ENCODE measurements around the gene EFCAB8.

Gene EFCAB8
- total RNA-seq: 0.11 to 1.1 (median 0.51) reads per million in 18 experiments

DNA sequence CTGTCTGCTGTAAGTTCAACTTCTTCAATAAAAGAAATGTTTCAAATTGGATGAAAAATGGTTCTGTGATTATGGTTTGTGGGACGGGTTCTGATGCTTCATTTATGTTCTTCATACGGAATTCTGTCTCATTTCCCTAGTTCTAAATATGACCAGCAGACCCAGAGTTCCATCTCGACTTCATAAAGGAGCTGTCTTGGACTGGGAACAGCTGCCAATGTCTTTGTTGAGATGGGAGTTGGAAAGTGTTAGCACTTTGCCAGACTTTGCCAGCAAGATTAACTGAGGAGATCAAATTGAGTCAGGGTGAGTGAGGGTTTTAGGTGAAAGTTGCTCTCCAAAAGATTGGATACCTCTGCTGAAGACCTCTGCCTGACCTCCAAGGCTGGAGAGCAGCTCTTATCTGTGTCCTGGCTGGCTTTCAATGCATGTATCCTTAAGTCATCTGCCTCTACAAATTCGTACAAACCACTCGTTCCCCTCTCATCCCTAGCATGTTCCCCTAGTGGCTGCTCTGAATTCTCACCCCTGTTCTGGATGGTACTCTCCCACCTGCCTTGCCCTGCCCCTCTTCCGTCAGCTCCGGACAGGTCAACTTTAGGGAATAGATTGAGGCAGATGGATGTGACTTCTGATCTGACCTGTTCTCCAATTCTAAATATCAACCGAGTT is at the start of gene EFCAB8:
EFCAB8 (plus strand) TSS at position 223 of the 672 bp plus-strand sequence. CDS start 4,870 bp downstream, outside the sequence.
- no peak for DNase-seq

- no peak for DNase-seq
Observed at GRCh38 chr20:32809907-32810306, 48.8 kb upstream of the EFCAB8 start.

DNA sequence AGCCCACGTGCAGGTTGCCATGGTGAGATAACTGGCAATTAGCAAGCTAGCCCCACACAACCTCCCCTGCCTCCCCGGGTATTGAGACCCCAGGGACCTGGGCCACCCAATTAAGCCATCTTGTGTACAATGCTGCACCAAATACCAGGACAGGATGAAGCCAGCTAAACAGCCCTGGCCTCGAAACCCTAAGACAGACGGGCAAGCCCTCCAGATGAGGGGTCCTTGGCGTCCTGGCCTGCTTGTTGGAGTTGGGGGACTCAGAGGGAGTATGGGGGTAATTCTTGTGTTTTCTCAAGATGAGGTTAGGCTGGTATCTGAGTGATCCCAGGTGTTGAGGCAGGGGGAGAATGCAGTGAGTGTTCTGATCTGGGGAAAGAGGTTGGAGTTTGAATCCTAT is 47.8 kb upstream of the EFCAB8 start:
- no peak for DNase-seq

- no peak for DNase-seq
Observed at GRCh38 chr20:32811886-32812285, 46.8 kb upstream of the EFCAB8 start.

GRCh38 chr20:32819992-32820697 is 38.6 kb upstream of the EFCAB8 start:
- peak; percentile 4 to 64 for DNase-seq

DNA sequence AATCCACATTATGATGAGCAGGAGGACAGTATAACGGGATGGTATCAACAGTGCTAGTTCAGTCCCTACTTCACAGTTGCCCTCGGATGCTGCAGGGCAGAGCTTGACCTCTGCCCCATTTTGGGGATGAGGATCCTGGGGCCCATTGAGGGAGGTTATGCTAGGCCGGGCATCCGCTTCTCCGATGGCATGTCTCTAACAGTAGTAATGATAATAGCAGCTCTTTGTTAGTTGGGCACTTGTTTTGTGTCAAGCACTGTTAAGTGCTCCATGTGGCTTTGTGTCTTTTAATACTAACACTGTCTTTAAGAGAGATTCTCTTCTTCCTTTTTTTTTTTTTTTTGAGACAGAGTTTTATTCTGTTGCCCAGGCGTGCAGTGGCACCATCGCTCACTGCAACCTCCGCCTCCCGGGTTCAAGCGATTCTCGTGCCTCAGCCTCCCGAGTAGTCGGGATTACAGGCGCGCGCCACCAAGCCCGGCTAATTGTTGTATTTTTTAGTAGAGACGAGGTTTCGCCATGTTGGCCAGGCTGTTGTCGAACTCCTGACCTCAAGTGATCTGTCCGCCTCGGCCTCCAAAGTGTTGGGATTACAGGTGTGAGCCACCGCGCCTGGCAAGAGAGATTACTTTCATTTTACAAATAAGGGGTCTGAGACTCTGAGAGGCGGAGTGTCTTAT is 37.9 kb upstream of the EFCAB8 start:
- peak in 1 of 2 donors; percentile 10 for DNase-seq

- DNase-seq: no peak
Observed at GRCh38 chr20:32822225-32822624, 36.5 kb upstream of the EFCAB8 start.

- DNase-seq: peak; percentile 37 to 58
Observed at GRCh38 chr20:32823078-32823477, 35.6 kb upstream of the EFCAB8 start.

- DNase-seq: peak; percentile 43 to 63
Observed at GRCh38 chr20:32823737-32824588, 34.8 kb upstream of the EFCAB8 start.

GRCh38 chr20:32828029-32828680 is 30.6 kb upstream of the EFCAB8 start:
- DNase-seq: peak; percentile 10 to 20

DNA sequence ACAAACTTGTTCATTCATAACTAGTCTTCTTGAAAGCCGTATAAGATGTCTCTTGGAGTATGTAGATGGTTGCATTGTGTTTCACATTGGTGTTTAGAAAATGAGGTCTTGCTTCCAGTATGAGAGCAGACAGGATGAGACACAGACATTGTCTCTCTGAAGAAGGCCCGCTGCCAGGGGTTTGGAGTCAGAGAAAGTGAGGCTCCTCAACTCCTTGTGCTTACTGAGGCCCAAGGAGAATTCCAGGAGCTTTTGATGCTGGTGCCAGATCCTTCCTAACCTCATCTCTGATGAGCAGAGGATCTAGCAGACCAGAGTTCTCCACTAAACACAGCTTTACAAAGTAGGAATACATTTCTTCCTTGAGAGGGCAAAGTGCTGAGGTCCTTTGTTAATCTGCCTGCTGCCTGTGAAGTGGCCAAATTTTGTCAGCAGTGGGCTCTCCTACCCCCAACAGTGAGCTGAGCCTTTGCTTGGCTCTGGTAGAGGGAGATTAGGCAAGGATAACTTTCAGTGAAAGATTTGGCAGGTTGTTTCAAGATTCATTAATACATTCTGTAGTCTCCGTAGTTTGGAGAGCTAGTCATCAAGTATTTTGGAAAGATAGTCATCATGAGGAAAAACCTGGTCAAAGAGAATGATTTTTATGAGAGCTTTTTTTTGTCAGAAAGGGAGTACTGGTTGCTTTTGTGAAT is 29.3 kb upstream of the EFCAB8 start:
- no peak for DNase-seq

- DNase-seq: peak; percentile 93 to 98
Observed at GRCh38 chr20:32830437-32830836, 28.3 kb upstream of the EFCAB8 start.

- DNase-seq: no peak
Observed at GRCh38 chr20:32831982-32832381, 26.7 kb upstream of the EFCAB8 start.

- DNase-seq: no peak
Observed at GRCh38 chr20:32832664-32833063, 26.1 kb upstream of the EFCAB8 start.

GRCh38 chr20:32834972-32835371 is 23.8 kb upstream of the EFCAB8 start:
- no peak for DNase-seq

DNA sequence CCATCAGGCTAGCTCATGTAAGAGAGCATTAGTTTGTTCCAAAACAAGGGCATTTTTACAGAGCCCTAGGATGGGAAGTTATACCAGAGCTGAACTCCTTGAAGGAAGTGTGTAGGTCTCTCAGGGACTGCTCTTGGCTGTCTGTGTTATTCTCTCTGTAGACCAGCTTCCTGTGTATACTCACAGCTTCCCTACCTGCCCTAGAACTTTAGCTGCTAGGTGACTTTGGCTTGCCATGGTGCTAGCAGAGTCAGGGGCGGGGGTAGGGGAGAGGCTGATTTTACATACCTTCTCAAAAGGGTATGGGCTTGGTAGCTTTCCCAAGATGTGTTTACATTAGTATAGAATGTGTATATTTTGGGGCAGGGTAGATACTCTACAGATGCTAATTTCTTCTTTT is 21.6 kb upstream of the EFCAB8 start:
- no peak for DNase-seq

DNA sequence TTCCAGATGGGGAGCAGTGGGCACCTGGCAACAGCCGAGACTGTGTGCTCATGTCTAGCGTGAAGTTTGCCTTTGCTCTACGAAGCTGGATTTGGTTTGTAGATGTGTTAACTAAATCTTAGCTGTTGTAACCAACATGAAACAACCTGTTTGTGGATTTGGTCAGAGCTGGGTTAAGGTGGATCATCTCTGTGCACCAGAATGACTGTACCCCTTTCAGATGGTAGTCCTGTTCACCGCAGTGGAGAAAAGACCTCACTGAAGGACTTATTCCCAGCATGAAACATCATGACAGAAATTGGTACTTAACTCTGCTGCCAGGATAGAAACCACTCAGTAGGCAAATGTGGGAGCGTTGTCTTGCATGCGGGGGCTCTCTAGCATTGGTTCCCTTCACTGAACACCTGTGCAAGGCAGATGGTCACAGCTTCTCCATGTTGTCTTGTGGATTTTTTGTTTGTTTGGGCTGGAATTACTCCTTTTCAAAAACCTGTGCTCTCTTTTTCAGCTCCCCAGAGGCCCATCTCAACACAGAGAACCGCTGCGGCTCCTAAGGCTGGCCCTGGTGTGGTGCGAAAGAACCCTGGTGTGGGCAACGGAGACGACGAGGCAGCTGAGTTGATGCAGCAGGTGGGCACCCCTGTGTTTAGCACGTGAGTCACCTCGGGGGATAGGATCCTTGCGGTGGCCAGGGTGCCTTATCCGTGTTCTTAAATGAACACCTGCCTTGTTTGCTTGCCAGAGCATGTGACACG is 19.3 kb upstream of the EFCAB8 start:
- no peak for DNase-seq

GRCh38 chr20:32839982-32840285 is 18.8 kb upstream of the EFCAB8 start:
- DNase-seq: no peak

- no peak for DNase-seq
Observed at GRCh38 chr20:32841174-32841573, 17.5 kb upstream of the EFCAB8 start.

DNA sequence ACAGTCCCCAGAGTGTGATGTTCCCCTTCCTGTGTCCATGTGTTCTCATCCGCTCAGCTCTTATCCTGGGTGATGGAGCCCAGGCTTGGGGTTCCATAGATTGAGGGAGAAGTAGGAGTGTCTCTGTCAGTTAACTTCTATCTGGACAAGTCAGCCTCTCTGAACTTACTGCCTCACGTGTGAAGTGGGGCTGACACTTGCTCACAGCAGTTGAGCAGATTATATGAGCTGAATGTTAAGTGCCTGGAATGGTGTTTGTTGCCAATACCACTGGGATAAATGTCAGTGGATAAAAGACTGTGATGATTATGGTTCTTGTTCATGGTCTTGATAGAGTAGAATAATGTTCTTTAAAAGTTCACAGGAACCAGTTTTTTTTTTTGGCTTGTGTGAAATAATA is 17.1 kb upstream of the EFCAB8 start:
- DNase-seq: no peak

Data from inflammatory macrophage (primary cell).